ENCODE data around the gene ZSWIM8. TPM values are rescaled to one million over a fixed set of nuclear protein-coding genes. Genes with fewer than 3 reads are reported as not detected.

ZSWIM8 gene
- total and polyA plus RNA-seq, 10 of the 15 experiments (the other 5 are each of a cell fraction or from before 2014, with no cell fraction given) = 7.8 to 47.1 (median 23.6) TPM

DNA sequence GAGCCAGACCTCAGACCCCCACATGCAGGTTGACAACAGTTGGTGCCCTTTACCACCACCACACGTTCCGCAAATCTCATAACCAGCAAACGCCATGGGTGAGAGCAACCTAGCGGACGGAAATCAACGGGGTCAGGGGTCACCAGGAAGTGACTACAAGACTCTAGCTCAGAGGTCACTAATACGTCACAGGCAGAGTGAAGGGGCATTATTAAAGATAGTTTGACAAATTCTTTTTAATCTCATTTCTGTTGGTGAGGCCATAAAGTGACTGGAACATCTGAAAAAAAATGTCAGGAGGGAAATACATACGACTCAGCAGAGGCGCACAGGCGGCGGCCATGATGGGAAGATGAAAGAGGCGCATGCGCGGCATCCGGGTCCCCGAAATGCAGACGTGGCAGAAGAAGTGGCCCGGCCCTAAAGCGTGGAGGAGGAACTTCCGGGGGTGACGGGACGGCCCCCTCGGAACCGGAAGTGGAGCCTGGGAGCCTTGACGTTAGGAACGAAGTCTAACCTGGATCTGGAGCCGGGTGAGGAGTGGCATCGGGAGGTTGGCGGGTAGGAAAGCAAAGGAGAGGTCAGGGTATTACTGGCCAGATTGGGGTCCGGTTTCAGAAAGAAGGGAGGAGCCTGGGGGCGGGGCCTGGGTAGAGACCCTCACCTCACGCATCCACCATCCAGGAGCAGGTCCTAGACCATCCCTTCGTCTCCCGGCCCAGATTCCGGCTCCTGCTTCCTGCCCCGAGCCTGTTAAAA, 41.3 kb upstream of the ZSWIM8 start, which contains the start of gene SEC24C (continued):
- peak; percentile 86 for TF ChIP-seq E4F1 (IDR thresholded peaks at IDR 0.05; ENCODE audit: borderline replicate concordance, partially characterized antibody)
- peak; percentile 51; the same call in 1 of the 2 replicates for TF ChIP-seq ESRRA (IDR thresholded peaks at IDR 0.05; ENCODE audit: low read length)
- no peak for TF ChIP-seq TBL1XR1 (IDR thresholded peaks at IDR 0.05; ENCODE audit: low read depth, low read length)
- no peak for TF ChIP-seq SUPT20H (IDR thresholded peaks at IDR 0.05; ENCODE audit: borderline replicate concordance, control insufficient read depth, low read depth, low read length)
- TF ChIP-seq JUNB (IDR thresholded peaks at IDR 0.05) = no peak; the same call in 1 of the 2 replicates
- peak; percentile 98 for TF ChIP-seq TAF1 (IDR thresholded peaks at IDR 0.05; ENCODE audit: borderline replicate concordance, low read depth, low read length)
- TF ChIP-seq YBX1 (IDR thresholded peaks at IDR 0.05) = no peak
- peak; percentile 91 for TF ChIP-seq MTA2 (IDR thresholded peaks at IDR 0.05; ENCODE audit: low read depth)
- peak; percentile 98 for TF ChIP-seq CREB1 (IDR thresholded peaks at IDR 0.05; ENCODE audit: low read depth)
- TF ChIP-seq PML (IDR thresholded peaks at IDR 0.05; ENCODE audit: low read length) = peak; percentile 98
- TF ChIP-seq ATF7 (IDR thresholded peaks at IDR 0.05; ENCODE audit: low read depth) = peak; percentile 87
- TF ChIP-seq MEF2B (IDR thresholded peaks at IDR 0.05; ENCODE audit: partially characterized antibody, poor library complexity, severe bottlenecking) = no peak
- TF ChIP-seq STAT3 (IDR thresholded peaks at IDR 0.05; ENCODE audit: low read depth, low read length) = no peak

Data from GM12878 (cell line).